ENCODE data around the gene POLDIP2.
"Not testable (repeated sequence)": the region's sequence is repeated elsewhere in the genome, so short reads cannot be mapped to it uniquely, and the experiment has no call there.

The POLDIP2 gene

DNA sequence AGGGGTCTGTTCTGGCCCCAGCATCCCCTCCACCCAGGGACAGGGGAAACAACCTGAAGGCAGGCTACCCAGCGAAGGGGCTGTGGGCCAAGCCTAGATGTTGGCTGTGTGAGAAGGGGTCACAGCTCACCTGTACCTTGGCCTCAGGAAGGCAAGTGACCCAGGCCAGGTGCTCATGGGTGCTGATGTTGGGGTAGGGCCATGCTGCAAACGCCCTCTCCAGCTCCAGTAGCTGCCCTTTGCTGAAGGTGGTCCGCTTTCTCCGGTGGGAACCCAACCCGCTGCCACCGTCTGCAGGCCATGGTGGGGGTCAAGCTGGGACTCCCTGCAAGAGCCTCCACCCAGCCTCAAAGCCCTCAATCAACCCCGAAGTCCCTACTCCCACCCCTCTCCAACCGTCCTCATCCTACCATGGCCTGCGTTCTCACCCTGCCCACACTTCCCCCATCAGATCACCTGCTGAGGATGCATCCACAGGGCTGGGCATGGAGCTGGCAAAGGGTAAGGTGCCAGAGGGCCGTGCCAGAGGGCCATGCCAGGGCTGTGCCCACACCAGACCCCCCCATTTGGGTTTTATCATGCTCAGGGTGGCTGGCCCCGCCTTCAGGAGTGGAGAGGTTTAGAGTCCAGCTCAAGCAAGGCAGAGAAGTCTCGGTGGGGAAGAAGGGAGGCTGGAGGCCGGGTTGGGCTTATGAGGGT, 7.5 kb upstream of the POLDIP2 start, which contains the start of gene SEBOX:
TSS of gene SEBOX (minus strand) at position 535 of the 699 bp plus-strand sequence. CDS start at position 487, 48 bp downstream.
- DNase-seq (ENCODE audit: low read depth), result no peak

DNA sequence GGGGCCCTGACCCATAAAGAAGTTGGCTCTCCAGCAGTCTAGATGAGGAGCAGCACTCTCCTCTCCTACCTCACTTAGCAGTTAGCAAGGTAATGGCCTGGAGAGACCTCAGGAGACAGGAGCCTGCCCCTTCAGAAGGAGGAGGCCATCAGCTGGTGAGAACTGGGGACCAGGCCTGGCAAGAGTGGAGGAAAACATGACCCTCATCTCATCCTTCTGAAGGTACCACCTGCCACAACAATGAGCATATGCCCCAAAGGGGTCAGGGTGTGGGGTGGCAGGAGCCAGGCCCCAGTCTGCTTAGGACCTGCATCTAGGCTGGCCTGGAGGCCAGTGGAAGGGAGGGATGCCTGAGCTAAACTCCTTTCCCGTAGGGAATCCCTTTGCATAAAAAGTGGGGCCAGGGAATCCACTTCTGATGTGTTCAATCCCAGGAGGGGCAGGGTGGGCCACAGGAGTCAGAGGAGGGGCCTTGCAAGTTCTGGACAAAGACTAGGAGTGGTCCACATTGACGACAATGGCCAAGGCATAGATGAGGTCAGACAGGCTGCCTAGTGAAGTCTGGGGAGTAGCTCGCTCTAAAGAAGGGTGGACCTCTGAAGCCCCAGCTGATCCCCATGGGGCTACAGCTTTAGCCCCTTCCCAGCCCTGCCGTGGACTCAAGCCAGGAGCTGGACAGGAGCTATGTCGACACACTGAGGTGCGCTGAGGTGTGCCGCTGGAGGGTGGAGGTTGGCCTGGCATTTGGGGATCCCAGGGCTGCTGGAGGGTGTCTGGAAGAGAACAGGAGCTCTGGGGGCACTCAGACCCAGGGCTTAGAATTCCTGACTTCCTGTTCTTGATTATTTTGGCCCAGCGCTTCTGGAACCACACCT, 6.7 kb upstream of the POLDIP2 start:
- DNase-seq (ENCODE audit: low read depth), result no peak

DNA sequence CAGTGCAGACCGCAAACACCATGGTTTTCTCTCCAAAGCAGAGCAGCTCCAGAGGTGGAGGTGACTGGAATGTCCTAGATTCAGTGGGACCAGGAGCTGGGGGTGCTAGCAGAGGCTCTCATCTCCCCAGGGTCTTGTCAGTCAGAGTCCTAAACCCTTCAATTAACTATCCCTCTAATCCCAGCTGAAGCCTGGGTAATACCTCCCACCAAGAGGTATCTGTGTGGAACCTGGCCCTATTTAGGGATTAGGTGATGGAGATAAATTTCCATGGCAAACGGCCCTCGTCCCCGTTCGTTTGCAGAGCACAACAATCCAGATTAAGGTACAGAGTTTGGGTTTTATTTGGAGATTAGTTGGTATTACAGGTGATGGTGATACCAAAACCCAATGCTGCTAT, 5.9 kb upstream of the POLDIP2 start:
- no peak for DNase-seq (ENCODE audit: low read depth)

DNA sequence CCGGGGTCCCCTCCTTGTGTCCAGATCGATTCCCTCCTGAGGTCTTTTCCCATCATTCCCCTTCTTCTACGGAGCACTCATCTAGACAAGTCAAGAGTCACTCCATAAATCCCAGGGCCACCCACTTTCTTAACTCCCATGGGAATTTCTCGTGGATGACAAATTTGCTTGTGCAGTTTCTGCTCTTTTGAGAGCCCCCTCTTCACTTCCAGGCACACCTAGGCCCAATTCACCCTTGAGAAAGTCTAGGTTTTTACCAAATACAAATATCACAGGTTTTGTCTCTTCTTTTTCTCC, 522 bp upstream of the POLDIP2 start:
- no peak for DNase-seq (ENCODE audit: low read depth)

DNA sequence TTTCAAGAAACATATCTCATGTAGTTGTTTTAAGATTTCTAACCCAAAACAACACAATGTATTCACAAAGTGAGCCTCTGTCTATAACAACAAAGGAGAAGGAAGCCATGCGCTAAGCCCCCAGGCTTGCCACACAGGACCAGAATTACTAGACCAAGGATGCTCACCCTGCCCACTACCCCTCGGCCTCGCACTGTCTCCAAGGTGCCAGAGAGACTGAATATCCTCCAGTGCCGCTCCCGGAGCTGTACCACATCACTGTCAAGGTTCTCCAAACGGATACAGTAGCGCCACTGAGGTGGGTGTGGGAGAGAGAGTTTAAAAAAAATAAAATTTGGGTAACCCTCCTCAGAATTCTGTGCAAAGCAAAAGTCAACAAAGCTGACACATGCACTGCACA, 7.1 kb downstream of the POLDIP2 start:
- no peak for DNase-seq (ENCODE audit: low read depth)

DNA sequence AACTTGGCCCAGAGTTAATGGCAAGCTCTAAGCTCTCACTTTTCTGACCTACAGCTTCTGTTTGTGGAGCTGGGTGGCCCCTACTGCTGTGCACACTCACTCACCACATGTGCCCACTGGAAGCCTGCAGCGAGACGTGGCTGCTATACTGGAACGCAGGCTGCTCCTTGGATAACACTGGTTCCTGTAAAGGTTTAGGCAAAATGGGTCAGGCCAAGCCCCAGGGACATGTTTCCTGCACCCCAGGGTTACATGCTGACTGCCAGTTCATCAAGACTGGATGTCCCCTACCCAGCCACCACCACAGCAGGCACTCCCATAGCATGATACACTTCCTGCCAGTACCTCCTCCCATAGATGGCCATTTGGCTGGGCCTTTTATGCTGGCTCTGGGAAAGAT, 8.3 kb downstream of the POLDIP2 start:
- DNase-seq (ENCODE audit: low read depth), result no peak

DNA sequence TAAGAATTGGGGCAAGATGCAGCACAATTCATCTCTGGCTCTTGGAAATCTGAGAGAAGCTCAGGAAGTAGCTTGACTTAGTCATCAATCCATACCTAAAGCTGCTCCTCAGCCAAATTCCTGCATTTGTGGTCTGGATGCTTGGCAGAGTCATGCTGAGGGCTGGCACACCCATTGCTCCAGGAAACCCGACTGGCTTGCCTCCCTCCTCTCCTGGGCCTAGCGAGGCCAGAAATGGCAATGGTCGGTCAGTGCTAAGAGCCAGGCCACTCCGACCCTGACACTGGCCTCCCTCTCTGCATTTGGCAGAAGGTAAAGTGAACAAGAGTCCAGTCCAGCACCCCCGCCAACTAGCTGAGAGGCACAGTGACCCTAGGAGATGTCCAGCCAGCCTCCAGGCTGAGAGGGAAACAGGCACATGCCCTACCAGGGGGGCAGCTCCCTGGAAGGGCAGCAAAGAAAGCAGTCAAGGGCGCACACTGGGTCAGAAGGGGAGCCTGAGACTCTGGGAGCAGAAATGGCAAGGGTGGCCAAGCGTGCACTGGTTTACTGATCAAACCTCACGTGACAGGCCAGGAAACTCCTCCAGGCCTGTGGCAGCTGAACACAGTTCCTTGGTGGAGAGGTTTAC, 10.0 kb downstream of the POLDIP2 start:
- peak; percentile 79 for DNase-seq (ENCODE audit: low read depth)

DNA sequence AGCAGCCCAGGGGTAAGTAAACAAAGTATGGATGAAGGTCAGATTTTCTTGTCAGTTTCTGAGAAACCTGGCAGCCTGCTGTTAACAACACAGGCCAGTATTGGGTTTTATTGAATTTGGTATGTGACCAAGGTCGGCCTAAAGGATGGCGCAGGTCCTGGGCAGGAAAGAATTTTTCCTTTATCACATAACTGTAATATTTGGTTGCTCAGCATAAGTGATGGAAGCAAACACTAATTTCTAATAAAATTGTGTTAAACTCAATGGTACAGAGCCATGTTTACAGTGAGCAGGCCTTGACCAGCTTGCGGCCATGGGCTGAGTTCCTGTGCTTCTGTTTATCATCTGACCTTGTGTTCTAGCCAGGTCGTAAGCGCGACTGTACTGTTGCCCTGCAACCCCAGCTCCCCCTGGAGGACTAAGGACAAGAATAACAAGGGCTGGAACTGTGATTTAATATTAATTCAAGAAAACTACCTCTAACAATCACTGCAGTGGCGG, 10.5 kb downstream of the POLDIP2 start:
- DNase-seq (ENCODE audit: low read depth), result no peak

DNA sequence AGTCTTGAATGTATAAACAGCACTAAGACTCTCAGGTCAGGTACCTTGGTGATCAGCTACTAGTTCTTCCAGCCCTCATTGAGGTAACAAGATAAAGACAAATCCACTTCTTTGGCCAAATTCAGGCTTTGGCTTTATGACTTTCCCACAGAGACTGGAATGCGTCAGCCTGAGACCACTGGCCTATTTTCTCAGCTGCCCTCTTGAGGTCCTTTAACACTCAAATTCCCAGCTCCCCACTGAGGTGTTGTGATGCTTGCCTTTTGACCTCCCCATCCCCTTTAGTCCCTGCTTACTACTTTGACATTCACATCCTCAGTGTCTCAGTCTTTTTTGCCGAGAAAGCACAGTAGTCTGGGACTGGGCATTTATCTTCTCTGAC, 11.1 kb downstream of the POLDIP2 start:
- DNase-seq (ENCODE audit: low read depth), result no peak

DNA sequence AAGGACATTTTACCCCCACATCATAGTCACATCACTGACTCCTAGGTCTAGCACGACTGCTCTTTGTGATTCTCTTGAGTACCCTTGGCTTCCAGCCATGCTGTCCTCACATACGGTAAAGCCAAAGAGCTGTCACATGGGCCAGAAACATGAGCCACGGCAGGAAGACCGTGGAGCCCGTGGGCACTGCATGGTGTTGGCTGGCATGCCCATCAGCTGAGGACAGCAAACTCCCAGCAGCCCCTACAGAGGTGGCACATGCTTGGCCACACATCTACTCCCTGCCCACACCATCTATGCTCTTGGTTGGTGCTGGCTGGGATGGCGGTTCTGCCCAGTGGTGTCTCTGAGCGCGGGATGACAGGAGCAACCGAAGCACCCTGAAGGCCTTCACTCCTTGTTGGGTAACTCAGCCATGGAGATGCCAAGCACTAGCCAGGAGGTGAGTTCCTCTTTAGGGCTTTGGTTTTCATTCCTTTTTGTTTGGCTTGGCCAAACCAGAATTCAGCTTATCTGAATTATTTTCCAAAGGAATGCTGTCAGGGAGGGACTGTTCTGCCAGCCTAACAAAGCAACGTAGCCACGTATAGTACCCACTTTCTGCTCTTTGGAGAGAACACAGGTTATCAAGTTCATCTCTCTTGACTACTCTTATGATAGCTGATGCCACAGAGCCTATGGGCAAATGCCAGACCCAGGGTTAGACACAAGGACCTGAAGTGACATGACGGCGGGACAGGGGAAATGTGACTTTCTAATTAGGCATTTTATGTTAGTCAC, 11.7 kb downstream of the POLDIP2 start:
- no peak for DNase-seq (ENCODE audit: low read depth)

DNA sequence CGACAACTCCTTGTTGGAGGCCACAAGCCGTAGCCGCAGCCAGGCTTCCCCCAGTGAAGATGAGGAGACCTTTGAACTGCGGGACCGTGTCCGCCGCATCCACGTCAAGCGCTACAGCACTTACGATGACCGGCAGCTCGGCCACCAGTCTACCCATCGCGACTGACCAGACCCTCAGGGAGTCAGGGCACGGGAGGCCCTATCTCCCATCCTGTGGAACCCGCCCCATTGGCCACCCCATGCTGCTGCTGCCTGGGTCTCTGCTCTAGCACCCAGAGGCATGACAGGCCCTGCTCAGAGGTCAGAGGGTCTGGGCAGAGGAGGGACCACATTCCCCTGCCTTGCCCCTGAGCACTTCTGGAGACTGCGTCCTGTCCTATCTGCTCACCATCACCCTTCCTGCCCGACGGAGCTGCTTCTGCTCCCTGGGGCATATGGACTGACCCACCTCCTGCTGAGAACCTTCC, 12.9 kb downstream of the POLDIP2 start:
- DNase-seq (ENCODE audit: low read depth), result no peak

DNA sequence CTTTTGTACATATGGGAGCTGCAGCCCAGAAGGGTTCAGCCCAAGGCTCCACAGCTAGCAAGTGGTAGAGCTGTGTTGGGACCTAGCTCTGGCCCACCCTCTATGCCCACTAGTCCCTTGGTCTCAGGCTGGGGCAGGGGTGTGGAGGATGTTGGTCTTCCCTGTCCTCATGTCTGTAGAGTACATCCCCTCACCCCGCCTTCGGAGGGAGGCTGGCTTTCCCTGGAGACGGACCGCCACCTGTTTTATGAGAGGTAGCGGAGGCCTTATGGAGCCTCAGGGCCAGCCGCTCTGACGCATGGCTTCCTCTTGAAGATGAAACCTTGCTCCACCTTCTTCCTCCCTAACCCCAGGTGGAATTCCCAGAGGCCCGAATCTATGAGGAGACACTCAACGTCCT, 13.3 kb downstream of the POLDIP2 start:
- no peak for DNase-seq (ENCODE audit: low read depth)

DNA sequence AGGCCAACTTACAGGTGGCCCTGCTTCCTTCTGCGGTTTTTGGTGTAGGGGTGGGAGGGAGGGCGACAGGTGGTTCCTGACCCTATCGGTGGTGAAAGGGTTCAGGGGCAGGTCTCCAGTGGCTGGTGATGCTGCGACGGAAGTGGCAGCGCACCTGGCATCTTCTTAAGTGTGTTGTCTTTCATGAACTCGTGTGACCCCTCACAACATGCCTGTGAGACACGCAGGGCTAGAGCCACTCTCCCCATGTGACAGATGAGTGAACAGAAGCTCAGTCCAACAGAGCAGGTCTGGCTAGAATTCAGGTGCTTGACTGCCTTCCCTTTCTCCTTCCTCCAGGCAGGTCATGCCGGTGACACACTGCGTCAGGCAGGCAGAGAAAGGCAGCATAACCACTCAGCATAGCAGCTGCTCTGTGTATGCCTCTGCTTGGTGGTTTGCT, 13.8 kb downstream of the POLDIP2 start:
- no peak for DNase-seq (ENCODE audit: low read depth)

DNA sequence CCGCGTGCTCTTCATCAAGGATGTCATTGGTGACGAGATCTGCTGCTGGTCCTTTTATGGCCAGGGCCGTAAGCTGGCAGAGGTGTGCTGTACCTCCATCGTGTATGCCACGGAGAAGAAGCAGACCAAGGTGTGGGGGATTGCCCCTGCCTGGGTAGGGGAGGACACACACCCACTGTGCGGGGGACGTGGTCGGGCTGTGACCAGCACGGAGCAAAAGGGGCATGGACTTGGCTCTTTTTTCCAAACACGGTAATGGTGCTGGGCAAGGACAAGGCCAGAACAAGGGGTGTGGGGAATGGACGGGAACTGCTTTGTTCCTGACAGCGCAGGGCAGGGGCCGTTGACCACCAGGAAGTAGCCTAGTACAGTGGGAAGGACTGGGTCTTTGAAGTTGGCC, 15.0 kb downstream of the POLDIP2 start:
- no peak for DNase-seq (ENCODE audit: low read depth)

DNA sequence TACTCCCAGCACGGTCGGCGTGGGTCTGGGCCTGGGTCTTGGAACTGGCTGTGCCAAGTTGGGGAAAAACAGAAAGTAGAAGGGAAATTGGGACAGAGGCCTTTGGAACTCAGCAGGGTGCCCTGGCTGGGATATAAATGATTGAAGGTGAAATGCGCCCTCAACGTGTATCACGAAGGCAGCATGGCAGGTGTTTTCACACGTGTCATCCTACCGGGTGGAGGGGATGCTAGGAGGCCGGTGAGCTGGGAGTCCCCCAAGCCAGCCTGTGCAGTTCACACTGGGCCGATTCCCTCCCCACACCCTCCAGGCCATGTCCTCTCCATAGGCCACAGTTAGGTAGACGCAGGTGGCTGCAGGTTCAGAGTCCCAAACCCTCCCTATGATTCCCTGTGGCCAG, 15.8 kb downstream of the POLDIP2 start:
- DNase-seq (ENCODE audit: low read depth), result no peak

DNA sequence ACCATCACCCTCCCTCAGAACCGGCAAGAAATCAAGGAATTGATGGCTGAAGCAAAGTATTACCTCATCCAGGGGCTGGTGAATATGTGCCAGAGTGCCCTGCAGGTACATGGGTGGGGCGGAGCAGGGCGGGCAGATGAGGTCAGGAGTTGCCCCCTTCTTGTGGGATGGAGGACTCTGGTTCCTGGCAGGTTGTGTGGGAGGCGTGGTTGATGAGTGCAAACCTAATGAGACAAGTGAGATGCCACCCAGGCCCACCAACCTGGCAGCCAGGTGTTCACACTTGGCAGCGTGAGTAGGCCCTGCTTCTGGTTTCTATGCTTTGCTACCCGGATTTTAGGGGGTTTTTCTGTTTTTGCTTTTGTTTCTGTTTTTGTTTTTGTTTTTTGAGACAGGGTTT, 17.0 kb downstream of the POLDIP2 start:
- no peak for DNase-seq (ENCODE audit: low read depth)

DNA sequence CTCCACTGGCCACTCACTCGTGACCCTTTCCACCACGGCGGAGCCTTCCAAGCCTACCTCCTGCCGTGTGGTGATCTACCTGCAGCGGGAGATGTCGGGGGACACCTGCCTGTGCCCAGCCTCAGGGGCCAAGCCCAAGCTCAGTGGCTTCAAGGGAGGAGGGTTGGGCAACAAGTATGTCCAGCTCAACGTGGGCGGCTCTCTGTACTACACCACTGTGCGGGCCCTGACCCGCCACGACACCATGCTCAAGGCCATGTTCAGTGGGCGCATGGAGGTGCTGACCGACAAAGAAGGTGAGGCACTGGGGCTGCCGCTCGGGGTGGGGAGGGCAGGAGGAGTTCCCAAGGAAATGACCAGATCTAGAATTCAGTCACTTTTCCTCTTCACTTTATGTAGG, 17.9 kb downstream of the POLDIP2 start:
- DNase-seq (ENCODE audit: low read depth), result no peak

DNA sequence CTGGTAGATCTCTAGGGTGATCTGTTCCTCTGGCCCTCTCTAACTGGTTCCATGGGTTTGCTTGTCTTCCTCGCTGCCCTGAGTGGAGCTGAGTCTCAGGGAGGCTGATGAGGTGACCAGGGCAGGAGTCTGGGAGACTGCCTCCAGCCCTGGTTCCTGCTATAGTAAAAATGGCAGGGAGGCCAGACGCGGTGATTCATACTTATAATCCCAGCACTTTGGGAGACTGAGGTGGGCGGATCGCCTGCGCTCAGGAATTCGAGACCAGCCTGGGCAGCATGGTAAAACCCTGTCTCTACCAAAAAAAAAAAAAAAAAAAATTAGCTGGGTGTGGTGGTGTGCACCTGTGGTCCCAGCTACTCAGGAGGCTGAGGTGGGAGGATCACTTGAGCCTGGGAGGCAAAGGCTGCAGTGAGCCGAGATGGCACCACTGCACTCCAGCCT, 18.5 kb downstream of the POLDIP2 start:
- not testable (repeated sequence) for DNase-seq (ENCODE audit: low read depth)

DNA sequence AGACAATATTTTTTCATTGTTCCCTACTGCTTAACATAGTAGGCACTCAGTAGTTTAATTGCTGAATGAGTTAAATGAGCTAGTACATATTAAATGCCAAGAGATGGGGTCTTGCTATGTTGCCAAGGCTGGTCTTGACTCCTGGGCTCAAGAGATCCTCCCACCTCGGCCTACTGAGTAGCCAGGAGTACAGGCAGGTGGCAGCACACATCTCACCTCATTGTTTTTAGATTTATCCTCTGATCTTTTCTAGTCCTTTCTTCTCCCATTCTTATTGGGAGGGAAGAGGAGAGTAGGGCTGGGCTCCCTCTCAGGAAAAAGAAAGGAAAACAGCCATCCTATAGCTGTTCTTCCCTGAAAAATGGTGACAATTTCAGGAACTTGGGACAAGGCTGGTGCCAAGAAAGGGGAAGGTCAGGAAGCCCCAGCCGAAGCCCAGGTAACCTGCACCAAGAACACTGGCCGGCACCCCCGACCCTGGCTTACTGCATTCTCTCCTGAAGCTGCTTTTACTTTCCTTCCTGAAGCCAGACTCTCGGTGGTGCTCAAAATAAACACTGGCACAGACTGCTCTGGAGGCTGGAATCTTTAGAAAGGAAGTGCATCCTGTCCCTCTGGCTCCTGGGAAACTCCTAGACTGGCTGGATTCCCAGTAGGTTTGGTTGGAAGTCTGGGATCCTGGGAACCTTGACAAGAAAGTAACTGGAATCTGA, 19.1 kb downstream of the POLDIP2 start:
- no peak for DNase-seq (ENCODE audit: low read depth)

DNA sequence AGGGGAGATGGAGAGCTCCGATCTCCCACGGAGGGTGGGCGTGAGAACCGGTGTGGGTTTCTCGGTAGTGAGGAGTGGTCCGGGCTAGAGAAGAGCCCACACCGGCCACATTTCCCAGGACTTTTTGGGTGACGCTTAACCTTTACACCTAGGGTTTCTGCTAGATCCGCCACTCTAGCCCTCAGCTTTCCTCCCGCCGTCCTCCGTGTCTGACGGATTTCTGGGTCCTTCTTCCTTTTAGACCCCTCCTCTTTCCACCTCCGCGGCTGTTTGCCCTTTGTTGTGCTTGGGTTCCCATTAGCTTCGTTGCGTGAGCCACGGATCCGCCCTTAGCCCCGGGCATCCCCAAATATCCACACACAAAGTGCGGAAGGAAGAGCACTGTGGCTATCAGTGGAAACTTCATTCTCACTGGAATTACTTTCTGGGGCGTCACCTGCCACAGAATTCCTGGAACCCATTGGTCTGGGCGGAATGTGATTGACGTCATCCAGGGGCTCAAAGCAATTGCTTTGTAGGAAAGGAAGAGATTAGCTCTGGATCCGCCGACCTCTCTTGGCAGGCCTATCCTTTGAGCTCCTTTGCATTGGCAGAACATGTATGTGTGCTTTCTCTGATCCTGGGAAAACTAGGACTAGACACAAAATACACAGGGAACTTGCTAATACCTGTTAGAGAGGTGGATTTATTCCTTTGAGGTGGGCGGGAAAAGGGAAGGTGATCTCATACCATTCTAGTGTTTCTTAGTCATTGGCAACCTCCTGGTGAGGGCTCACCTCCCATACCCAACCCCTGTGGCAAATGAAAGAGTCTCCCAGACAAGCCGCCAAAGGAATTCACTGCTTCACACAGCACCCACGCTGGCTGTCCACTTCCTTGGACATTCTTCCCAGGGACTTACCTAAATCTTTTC, 21.1 kb downstream of the POLDIP2 start:
- DNase-seq (ENCODE audit: low read depth), result peak; percentile 79
